GM23338 (cell line): Measurements from ENCODE around the gene BUB1. TPM values are rescaled to one million over a fixed set of nuclear protein-coding genes. Genes with fewer than 3 reads are reported as not detected.

Source experiments
- ATAC-seq: fragments of 200-7000 bp; cut with Tn5 transposase; 3 replicates; pipeline ENCODE4 v1.9.1; 2020
- DNase-seq: peaks from one replicate; pipeline ENCODE4 v3.0.0-alpha.2; 2015; ENCODE audit warnings: low spot score
- H2AFZ ChIP-seq: fragments of 200-600 bp; sonication (generic); 2 replicates; pipeline ENCODE4 v1.8.0; 2016; ENCODE audit warnings: antibody characterized with exemption, mild to moderate bottlenecking, moderate library complexity
- H3F3A ChIP-seq: fragments of 200-600 bp; sonication (generic); replicated peaks from 2 replicates; pipeline ENCODE4 v1.8.0; 2017; ENCODE audit warnings: antibody characterized with exemption, mixed run types, low read depth
- H3K27ac ChIP-seq: fragments of 200-600 bp; sonication (generic); 2 replicates; pipeline ENCODE4 v1.6.1; 2016; ENCODE audit warnings: low read depth
- H3K27me3 ChIP-seq: fragments of 200-600 bp; sonication (generic); 2 replicates; pipeline ENCODE4 v1.8.0; 2016; ENCODE audit warnings: mild to moderate bottlenecking, mixed run types, moderate library complexity; ENCODE audit not compliant: insufficient read depth
- H3K36me3 ChIP-seq: fragments of 200-600 bp; sonication (generic); 2 replicates; pipeline ENCODE4 v1.8.0; 2016; ENCODE audit warnings: mild to moderate bottlenecking; ENCODE audit not compliant: insufficient read depth
- H3K4me1 ChIP-seq: fragments of 200-600 bp; sonication (generic); 2 replicates; pipeline ENCODE4 v1.8.0; 2016; ENCODE audit warnings: mild to moderate bottlenecking, moderate library complexity; ENCODE audit not compliant: insufficient read depth
- H3K4me2 ChIP-seq: fragments of 200-600 bp; sonication (generic); 2 replicates; pipeline ENCODE4 v1.7.1; 2017; ENCODE audit warnings: mixed run types
- H3K4me3 ChIP-seq: fragments of 200-600 bp; sonication (generic); 2 replicates; pipeline ENCODE4 v1.6.1; 2016; ENCODE audit warnings: mixed run types
- H3K79me2 ChIP-seq: fragments of 200-600 bp; sonication (generic); replicated peaks from 2 replicates; pipeline ENCODE4 v1.8.0; 2017; ENCODE audit warnings: mild to moderate bottlenecking; ENCODE audit not compliant: insufficient read depth
- H3K9me2 ChIP-seq: fragments of 200-600 bp; sonication (generic); 2 replicates; pipeline ENCODE4 v1.8.0; 2017; ENCODE audit not compliant: insufficient read depth
- H4K20me1 ChIP-seq: fragments of 200-600 bp; sonication (generic); replicated peaks from 2 replicates; pipeline ENCODE4 v1.8.0; 2017; ENCODE audit warnings: mild to moderate bottlenecking; ENCODE audit not compliant: insufficient read depth
- H3K27ac Mint-ChIP-seq: 2 replicates; pipeline ENCODE4 v1.8.0; 2020; ENCODE audit warnings: inconsistent platforms, mild to moderate bottlenecking, moderate library complexity, mixed read lengths
- H3K27me3 Mint-ChIP-seq: 3 replicates; pipeline ENCODE4 v1.8.0; 2022; ENCODE audit warnings: low read depth, mild to moderate bottlenecking, moderate library complexity, mixed read lengths, inconsistent platforms; ENCODE audit not compliant: insufficient read depth, poor library complexity
- H3K36me3 Mint-ChIP-seq: 3 replicates; pipeline ENCODE4 v1.8.0; 2021; ENCODE audit warnings: low read depth, mild to moderate bottlenecking, inconsistent platforms, moderate library complexity, mixed read lengths
- H3K4me1 Mint-ChIP-seq: 3 replicates; pipeline ENCODE4 v1.8.0; 2020; ENCODE audit warnings: mild to moderate bottlenecking, inconsistent platforms, mixed read lengths
- H3K4me3 Mint-ChIP-seq: 3 replicates; pipeline ENCODE4 v1.8.0; 2021; ENCODE audit warnings: moderate library complexity, mild to moderate bottlenecking, inconsistent platforms, mixed read lengths
- H3K9me3 Mint-ChIP-seq: 3 replicates; pipeline ENCODE4 v1.8.0; 2020; ENCODE audit warnings: moderate library complexity, mild to moderate bottlenecking, inconsistent platforms, mixed read lengths
- CREB1 ChIP-seq: fragments of 250-450 bp; sonication (Bioruptor Pico); IDR thresholded peaks from 2 replicates; pipeline ENCODE4 v1.5.0; 2020; ENCODE audit warnings: low read depth, mild to moderate bottlenecking, moderate library complexity
- CTCF ChIP-seq, 2 experiments: fragments of 200-600 bp in 1 of 2; sonication (generic) in 1 of 2; conservative IDR thresholded peaks; 2 replicates each; pipeline versions ENCODE4 v1.5.1 to v1.6.1; 2016 to 2017; ENCODE audit warnings: antibody characterized with exemption in 2 of 2, low read depth in 2 of 2, mild to moderate bottlenecking in 2 of 2, moderate library complexity in 1 of 2
- ETS1 ChIP-seq: IDR thresholded peaks from 2 replicates; pipeline ENCODE4 v1.6.1; 2016; ENCODE audit warnings: antibody characterized with exemption
- EZH2 ChIP-seq: fragments of 200-600 bp; sonication (generic); IDR thresholded peaks from one replicate; pipeline ENCODE4 v1.8.0; 2017; ENCODE audit warnings: antibody characterized with exemption, mild to moderate bottlenecking, low read depth; ENCODE audit not compliant: unreplicated experiment
- EZH2phosphoT487 ChIP-seq: fragments of 200-600 bp; sonication (generic); IDR thresholded peaks from one replicate; pipeline ENCODE4 v1.8.1; 2018; ENCODE audit warnings: antibody characterized with exemption; ENCODE audit not compliant: unreplicated experiment
- JUNB ChIP-seq: IDR thresholded peaks from one replicate; pipeline ENCODE4 v1.6.1; 2016; ENCODE audit warnings: antibody characterized with exemption; ENCODE audit not compliant: unreplicated experiment
- NANOG ChIP-seq: IDR thresholded peaks from 2 replicates; pipeline ENCODE4 v1.6.1; 2016; ENCODE audit warnings: antibody characterized with exemption, borderline replicate concordance
- POLR2AphosphoS5 ChIP-seq: IDR thresholded peaks from 2 replicates; pipeline ENCODE4 v1.6.1; 2016; ENCODE audit warnings: antibody characterized with exemption, low read depth
- REST ChIP-seq: IDR thresholded peaks from one replicate; pipeline ENCODE4 v1.6.1; 2018; ENCODE audit warnings: antibody characterized with exemption; ENCODE audit not compliant: unreplicated experiment
- STAT1 ChIP-seq: IDR thresholded peaks from one replicate; pipeline ENCODE4 v1.6.1; 2016; ENCODE audit warnings: antibody characterized with exemption; ENCODE audit not compliant: unreplicated experiment
- ZNF114 ChIP-seq: fragments of 250-450 bp; sonication (Bioruptor Pico); IDR thresholded peaks from 2 replicates; pipeline ENCODE4 v1.5.0; 2020; ENCODE audit warnings: mild to moderate bottlenecking, moderate library complexity
- ZNF331 ChIP-seq: fragments of 250-450 bp; sonication (Bioruptor Pico); IDR thresholded peaks from 2 replicates; pipeline ENCODE4 v1.5.0; 2020; ENCODE audit warnings: low read depth, mild to moderate bottlenecking, moderate library complexity
- ZNF462 ChIP-seq: fragments of 250-450 bp; sonication (Bioruptor Pico); IDR thresholded peaks from 2 replicates; pipeline ENCODE4 v1.5.0; 2020; ENCODE audit warnings: mild to moderate bottlenecking, moderate library complexity
- polyA plus RNA-seq: library from polyadenylated mRNA; unstranded; fragments of >200 nt; fragmentation: Nextera tagmentation; extraction: Ambion mirVana; gene quantifications from 2 replicates; pipeline ENCODE4 v1.2.1, GENCODE V29; 2016
- total RNA-seq: library from RNA; depleted of rRNA; stranded (reverse); fragments of >200 nt; shearing (Covaris generic); gene quantifications from 2 replicates; pipeline ENCODE4 v1.2.3, GENCODE V29; 2014

The BUB1 gene
- total and polyA plus RNA-seq, 2 experiments from 2014 or later = 59.4 to 184 TPM

- H3K27ac ChIP-seq = no peak overlapping the region
- Mint-ChIP-seq H3K9me3 (no peaks in the 10 kb centered on the region; the same call in 2 of the 3 replicates), H3K36me3 (no peaks in the 10 kb centered on the region), H3K4me3 (no peak overlapping the region), H3K27me3 (peaks cover 9% of the 10 kb centered on the region), H3K27ac (no peak overlapping the region), H3K4me1 (peaks cover 20% of the 10 kb centered on the region)
- no peak for DNase-seq
- no peak overlapping the region for H2AFZ ChIP-seq
- no peaks in the 10 kb centered on the region for H3K79me2 ChIP-seq
- no peaks in the 10 kb centered on the region; the same call in 1 of the 2 replicates for H3K36me3 ChIP-seq
- peaks cover 8% of the 10 kb centered on the region; the same call in 1 of the 2 replicates for H3K9me2 ChIP-seq
- H3K4me1 ChIP-seq = peaks cover 10% of the 10 kb centered on the region
- no peak overlapping the region for H3K4me3 ChIP-seq
- no peaks in the 10 kb centered on the region for H4K20me1 ChIP-seq
- no peak for ATAC-seq
- H3K4me2 ChIP-seq = no peak overlapping the region
- H3K27me3 ChIP-seq = no peaks in the 10 kb centered on the region
- TF ChIP-seq POLR2AphosphoS5 = no peak
- no peak for TF ChIP-seq STAT1
- no peak for TF ChIP-seq EZH2phosphoT487
- TF ChIP-seq ZNF331 (CRISPR knock-in tag) = no peak
- TF ChIP-seq ETS1 = no peak
- no peak for TF ChIP-seq CTCF (conservative IDR thresholded peaks at IDR 0.05; ENCODE audit: low read depth in 2 of 2)
- TF ChIP-seq NANOG = no peak
- TF ChIP-seq ZNF114 = no peak
- no peak for TF ChIP-seq REST
- TF ChIP-seq JUNB = no peak
- TF ChIP-seq EZH2 = no peak
- TF ChIP-seq ZNF462 (CRISPR knock-in tag) = no peak
- no peak for TF ChIP-seq CREB1 (CRISPR knock-in tag)
- H3F3A ChIP-seq = no peaks in the 10 kb centered on the region
Measured at GRCh38 chr2:110724820-110725219, 47.0 kb upstream of the BUB1 start.
